ENCODE measurements around the gene GRM5. TPM values are rescaled to one million over a fixed set of nuclear protein-coding genes. Genes with fewer than 3 reads are reported as not detected.

GRM5 gene
- total RNA-seq, 1 experiment from 2014 or later: not detected

DNA sequence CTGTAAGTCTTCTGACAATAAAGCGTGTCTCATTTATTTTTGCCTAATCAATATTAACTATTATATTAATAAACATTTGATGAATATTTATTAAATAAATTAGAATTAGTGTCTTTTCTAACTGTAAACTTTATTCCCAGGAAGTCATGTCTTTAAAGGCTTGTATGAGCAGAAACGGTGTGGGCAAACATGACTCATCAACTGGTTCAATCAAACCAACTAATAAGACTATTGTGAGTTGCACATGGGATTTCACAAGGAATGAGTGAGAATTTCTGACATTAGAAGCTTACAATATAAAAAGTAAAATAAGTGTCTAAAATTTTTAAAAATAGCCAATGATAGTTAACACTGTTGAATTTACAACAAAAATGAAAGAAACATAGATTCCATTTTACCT is 469.0 kb downstream of the GRM5 start:
- H3K36me3 ChIP-seq (ENCODE audit: low read depth): no peaks in the 10 kb centered on the region
- TF ChIP-seq EZH2 (IDR thresholded peaks at IDR 0.05; ENCODE audit: low read depth): no peak
- TF ChIP-seq, protein P1, sequence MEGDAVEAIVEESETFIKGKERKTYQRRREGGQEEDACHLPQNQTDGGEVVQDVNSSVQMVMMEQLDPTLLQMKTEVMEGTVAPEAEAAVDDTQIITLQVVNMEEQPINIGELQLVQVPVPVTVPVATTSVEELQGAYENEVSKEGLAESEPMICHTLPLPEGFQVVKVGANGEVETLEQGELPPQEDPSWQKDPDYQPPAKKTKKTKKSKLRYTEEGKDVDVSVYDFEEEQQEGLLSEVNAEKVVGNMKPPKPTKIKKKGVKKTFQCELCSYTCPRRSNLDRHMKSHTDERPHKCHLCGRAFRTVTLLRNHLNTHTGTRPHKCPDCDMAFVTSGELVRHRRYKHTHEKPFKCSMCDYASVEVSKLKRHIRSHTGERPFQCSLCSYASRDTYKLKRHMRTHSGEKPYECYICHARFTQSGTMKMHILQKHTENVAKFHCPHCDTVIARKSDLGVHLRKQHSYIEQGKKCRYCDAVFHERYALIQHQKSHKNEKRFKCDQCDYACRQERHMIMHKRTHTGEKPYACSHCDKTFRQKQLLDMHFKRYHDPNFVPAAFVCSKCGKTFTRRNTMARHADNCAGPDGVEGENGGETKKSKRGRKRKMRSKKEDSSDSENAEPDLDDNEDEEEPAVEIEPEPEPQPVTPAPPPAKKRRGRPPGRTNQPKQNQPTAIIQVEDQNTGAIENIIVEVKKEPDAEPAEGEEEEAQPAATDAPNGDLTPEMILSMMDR (conservative IDR thresholded peaks at IDR 0.05): no peak
- no peaks in the 10 kb centered on the region for H3K4me1 ChIP-seq (replicated peaks; ENCODE audit: insufficient read depth)
- H3K4me2 ChIP-seq: no peak overlapping the region
- ChIA-PET CTCF (no interaction called here), POLR2A (ENCODE audit: unreplicated experiment) (no interaction called here)
- H2AFZ ChIP-seq: no peak overlapping the region
- H4K20me1 ChIP-seq (ENCODE audit: insufficient read depth): no peaks in the 10 kb centered on the region
- no peaks in the 10 kb centered on the region for H3K79me2 ChIP-seq (ENCODE audit: low read depth)
- H3K27ac ChIP-seq: no peak overlapping the region
- no peak overlapping the region for H3K4me3 ChIP-seq
- 0 out of 2 replicates have a peak, but pooled peaks cover 5% of the 10 kb centered on the region for H3K9me2 ChIP-seq (ENCODE audit: insufficient read depth)
- no TSS peak for BruUV-seq (replicated peaks)
- DNase-seq: no peak
- no peaks in the 10 kb centered on the region for H3F3A ChIP-seq (ENCODE audit: insufficient read depth, low read depth)
- no peaks in the 10 kb centered on the region for H3K9me3 ChIP-seq (ENCODE audit: insufficient read depth, low read depth)
- intact Hi-C loops (cut with micrococcal nuclease; ENCODE audit: unreplicated experiment): no loop called here
- H3K27me3 ChIP-seq (ENCODE audit: insufficient read depth, low read depth): no peaks in the 10 kb centered on the region

DNA sequence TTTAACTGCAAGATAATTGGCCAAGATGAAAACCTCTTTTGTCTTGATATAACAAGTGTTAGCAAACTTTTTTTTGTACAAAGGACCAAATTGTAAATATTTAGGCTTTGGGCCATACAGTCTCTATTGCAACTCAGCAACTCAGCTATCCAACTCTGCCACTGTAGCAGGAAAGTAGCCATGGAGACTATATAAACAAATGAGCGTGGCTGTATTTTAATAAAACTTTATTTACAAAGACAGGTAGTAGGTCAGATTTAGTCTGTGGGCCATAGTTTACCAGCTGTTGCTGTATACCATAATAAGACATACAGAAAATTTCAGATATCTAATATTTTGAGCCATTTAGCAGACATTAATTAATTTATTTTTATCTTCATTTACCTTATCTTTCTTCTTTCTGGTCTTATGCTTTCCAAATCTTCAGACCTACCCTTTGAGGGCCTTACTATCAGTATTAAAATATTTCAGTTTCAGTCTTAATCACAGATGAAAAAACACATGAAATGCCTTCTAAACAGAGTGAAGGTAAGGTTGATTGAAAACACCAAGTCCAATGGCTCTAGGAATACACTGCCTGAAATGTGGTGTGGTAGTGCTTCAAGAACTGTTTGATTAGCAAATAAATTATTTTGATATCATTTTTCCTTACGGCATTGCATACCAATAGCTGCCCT is 471.4 kb downstream of the GRM5 start:
- TF ChIP-seq, protein P1 (conservative IDR thresholded peaks at IDR 0.05): no peak
- no peak for TF ChIP-seq EZH2 (IDR thresholded peaks at IDR 0.05; ENCODE audit: low read depth)
- DNase-seq: no peak
- Histone ChIP-seq H3K4me2 (no peak overlapping the region), H3K4me3 (no peak overlapping the region), H3K9me2 (ENCODE audit: insufficient read depth) (0 out of 2 replicates have a peak, but pooled peaks cover 5% of the 10 kb centered on the region), H3K27me3 (ENCODE audit: insufficient read depth, low read depth) (no peaks in the 10 kb centered on the region), H3K9me3 (ENCODE audit: insufficient read depth, low read depth) (no peaks in the 10 kb centered on the region), H3K36me3 (ENCODE audit: low read depth) (no peaks in the 10 kb centered on the region), H3F3A (ENCODE audit: insufficient read depth, low read depth) (no peaks in the 10 kb centered on the region), H4K20me1 (ENCODE audit: insufficient read depth) (no peaks in the 10 kb centered on the region), H2AFZ (no peak overlapping the region), H3K4me1 (replicated peaks; ENCODE audit: insufficient read depth) (no peaks in the 10 kb centered on the region), H3K79me2 (ENCODE audit: low read depth) (no peaks in the 10 kb centered on the region), H3K27ac (no peak overlapping the region)
- intact Hi-C loops (cut with micrococcal nuclease; ENCODE audit: unreplicated experiment): no loop called here
- BruUV-seq (replicated peaks): no TSS peak
- POLR2A ChIA-PET (ENCODE audit: unreplicated experiment): no interaction called here
- CTCF ChIA-PET: no interaction called here

DNA sequence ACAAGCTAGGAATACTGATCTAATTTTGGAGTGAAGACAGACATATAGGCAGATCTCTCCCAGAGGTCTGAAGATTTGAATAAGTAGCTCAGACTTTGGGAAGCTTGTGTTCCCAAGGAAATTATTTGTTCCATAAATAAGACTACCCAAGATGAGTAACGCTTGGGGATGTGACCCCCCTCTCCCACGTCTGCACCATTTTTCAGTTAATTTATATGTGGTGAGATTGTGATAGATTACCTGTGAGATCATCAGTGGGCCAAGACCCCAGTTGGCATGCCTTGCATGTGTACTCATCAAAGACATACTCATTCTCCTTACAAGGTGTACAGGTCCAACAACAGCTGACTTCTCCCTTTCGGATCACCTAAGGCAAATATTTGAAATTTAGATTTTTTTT is 475.4 kb downstream of the GRM5 start:
- H3K9me3 ChIP-seq (ENCODE audit: insufficient read depth, low read depth): no peaks in the 10 kb centered on the region
- H3K36me3 ChIP-seq (ENCODE audit: low read depth): no peaks in the 10 kb centered on the region
- no TSS peak for BruUV-seq (replicated peaks)
- no peaks in the 10 kb centered on the region for H3F3A ChIP-seq (ENCODE audit: insufficient read depth, low read depth)
- no peak overlapping the region for H3K4me3 ChIP-seq
- intact Hi-C loops (cut with micrococcal nuclease; ENCODE audit: unreplicated experiment): no loop called here
- H4K20me1 ChIP-seq (ENCODE audit: insufficient read depth): no peaks in the 10 kb centered on the region
- POLR2A ChIA-PET (ENCODE audit: unreplicated experiment): interaction anchor here (0.7 kb wide), 1 partner anchor 13 kb away, joined by 3 read pairs; no protein-coding TSS in a partner anchor
- H2AFZ ChIP-seq: no peak overlapping the region
- TF ChIP-seq, protein P1 (conservative IDR thresholded peaks at IDR 0.05): no peak
- no peak for TF ChIP-seq EZH2 (IDR thresholded peaks at IDR 0.05; ENCODE audit: low read depth)
- H3K4me1 ChIP-seq (replicated peaks; ENCODE audit: insufficient read depth): no peaks in the 10 kb centered on the region
- 0 out of 2 replicates have a peak, but pooled peaks cover 5% of the 10 kb centered on the region for H3K9me2 ChIP-seq (ENCODE audit: insufficient read depth)
- H3K79me2 ChIP-seq (ENCODE audit: low read depth): no peaks in the 10 kb centered on the region
- DNase-seq: no peak
- no peak overlapping the region for H3K4me2 ChIP-seq
- H3K27ac ChIP-seq: no peak overlapping the region
- H3K27me3 ChIP-seq (ENCODE audit: insufficient read depth, low read depth): no peaks in the 10 kb centered on the region
- CTCF ChIA-PET: no interaction called here

All from PC-9 (cell line).